HG03457 (cell line): ENCODE data around the gene COL11A1.
"Not testable (repeated sequence)": the region's sequence is repeated elsewhere in the genome, so short reads cannot be mapped to it uniquely, and the experiment has no call there.

Experiments used
- ATAC-seq: cut with Tn5 transposase; IDR thresholded peaks from one replicate; pipeline ENCODE4 v1.9.1; 2021; ENCODE audit warnings: moderate number of reproducible peaks; ENCODE audit not compliant: unreplicated experiment

Gene COL11A1

DNA sequence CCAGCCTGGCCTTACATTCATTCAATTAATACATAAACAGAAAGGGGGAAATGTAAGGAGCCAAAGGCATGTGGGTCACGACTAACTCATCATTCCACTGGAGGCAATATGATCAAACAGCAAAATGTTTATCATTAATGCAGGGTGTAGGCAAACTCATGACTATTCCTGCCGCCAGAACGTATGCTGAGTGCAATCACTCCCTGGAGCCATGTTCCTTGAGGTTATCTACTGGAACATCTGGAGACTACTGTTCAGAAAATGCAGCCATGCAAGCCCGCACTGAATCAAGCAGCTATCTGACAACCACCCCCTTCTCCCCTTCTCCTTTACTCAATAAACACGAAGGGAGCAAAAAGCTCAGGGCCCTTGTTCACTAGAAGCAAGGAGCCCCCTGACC, 267.6 kb downstream of the COL11A1 start:
- ATAC-seq: no peak

DNA sequence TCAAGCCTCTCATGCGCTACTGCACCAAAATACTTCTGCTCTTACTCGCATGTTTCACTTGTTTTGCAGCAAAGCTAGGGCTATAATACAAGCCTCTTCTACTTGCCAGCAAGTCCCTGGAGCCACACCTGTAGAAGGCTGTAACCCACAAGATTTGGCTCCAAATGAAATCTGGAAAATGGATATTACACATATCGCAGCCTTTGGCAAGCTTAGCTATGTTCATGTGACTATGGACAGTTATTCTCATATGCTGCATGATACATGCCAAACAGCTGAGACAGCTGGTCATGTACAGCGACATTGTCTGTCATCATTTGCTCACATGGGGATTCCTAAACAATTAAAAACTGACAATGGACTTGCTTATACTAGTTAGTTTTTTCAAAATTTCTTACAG, 270.3 kb downstream of the COL11A1 start:
- no peak for ATAC-seq

DNA sequence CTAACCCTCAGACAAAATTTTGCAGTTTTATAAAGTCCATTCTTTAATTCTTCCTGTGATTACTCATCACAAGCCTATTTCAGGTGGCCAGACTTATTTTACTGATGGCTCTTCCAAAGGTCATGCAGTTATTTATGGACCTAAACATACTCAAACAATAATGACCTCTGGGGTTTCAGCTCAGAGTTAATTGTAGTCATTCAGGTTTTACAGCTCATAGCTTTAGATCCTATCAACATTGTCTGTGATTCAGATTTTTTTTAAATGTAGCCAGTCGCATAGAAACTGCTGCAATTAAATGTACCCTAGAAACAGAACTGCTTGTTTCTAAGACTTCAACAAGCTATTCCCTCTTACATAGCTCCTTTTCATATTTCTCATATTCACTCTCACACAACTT, 270.8 kb downstream of the COL11A1 start:
- no peak for ATAC-seq

DNA sequence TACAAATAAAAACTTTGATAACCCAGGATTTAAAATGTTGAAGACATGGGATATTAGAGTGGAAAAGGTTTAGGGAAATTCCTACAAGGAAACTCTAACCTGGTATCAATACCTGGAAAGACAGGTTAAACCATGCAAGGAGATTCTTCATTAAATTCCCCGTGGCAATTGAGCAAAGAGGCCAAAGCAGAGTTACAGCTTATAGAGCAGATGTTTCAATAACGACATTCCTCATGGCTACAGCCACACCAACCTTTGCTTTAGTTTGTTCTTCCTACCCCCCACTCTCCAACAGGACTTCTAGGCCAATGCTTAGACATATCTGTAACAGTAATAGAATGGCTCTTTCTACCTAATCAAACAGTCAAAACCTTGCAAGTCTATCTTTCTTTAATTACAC, 271.3 kb downstream of the COL11A1 start:
- ATAC-seq: no peak

DNA sequence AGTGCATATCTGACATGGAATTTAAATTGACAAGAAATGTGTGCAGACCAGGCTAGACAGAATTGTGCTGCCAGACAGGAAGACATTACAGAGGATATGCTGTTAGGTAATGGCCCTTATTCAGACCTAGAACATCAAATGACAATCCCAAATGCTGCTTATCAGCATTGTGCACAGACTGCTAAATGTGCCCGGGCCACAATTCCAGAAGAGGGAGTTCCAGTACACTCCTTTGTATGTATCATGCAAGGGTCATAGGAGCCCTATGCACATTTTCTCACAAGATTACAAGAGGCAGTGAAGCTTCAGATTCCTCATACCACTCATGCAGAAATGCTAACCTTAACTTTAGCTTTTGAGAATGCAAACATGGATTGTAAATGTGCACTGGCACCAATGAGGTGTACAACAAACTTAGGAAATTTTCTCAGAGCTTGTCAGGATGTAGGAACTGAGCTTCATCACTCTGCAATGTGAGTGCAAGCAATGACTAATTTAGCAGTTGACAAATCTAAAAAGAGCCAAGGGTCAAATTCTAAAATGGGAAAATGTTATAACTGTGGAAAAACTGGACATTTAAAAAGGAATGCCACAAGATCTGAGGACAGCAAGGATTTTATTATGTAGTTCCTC, 273.5 kb downstream of the COL11A1 start:
- no peak for ATAC-seq

DNA sequence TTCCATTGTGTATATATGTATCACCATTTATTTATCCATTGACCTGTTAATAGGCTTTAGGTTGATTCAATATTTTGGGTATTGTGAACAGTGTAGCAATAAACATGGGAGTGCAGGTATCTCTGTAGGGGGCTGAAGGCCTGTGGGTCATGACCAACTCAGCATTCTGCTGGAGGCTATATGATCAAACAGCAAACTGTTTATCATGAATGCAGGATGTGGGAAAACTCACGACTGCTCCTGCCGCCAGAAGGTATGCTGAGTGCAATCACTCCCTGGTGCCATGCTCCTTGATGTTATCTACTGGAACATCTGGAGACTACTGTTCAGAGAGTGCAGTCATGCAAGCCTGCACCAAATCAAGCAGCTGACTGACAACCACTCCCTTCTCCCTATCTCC, 275.2 kb downstream of the COL11A1 start:
- ATAC-seq: no peak

- ATAC-seq: not testable (repeated sequence)
Measured at GRCh38 chr1:102826706-102827105, 281.6 kb downstream of the COL11A1 start.
